Embryonic facial prominence (tissue), 1 donor: ENCODE results near the gene PHF19.

Experiments
- DNase-seq: peaks from one replicate; pipeline ENCODE4 v3.0.0-alpha.2; 2016; ENCODE audit errors: extremely low spot score

The PHF19 gene

DNA sequence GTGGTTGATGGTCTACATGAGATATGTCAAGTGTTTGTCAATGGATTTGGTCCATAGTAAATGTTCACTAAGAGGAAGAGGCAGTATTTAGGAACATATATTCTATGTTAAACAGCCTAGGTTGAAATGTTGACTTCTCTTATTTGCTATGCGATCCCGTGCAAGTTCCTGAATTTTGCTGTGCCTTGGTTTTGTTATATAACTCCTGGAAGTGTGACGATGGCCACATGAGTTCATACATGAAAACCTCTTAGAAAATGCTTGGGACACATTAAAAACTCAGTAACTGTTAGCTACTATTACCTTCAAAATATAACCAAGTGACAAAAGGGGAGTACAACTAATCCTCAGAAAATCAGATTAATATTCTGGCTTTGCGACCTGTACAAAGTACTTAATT is 61.9 kb downstream of the PHF19 start:
- DNase-seq = no peak

DNA sequence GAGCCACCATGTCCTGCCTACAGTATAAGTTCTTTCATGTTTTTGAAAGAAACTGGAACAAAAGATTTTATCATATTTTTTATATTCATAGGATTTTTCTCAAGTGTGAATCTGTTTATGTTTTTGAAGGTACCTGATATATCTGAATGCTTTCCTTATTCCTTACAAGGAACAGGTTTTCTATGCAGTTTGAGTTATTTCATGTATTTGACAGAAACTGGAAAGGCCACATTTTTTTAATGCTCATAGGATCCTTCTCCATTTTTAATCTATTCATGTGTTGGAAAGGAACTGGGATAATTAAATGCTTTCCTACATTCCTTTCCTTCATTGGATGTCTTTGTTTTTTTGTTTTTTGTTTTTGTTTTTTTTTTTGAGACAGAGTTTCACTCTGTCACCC is 68.1 kb downstream of the PHF19 start:
- no peak for DNase-seq

DNA sequence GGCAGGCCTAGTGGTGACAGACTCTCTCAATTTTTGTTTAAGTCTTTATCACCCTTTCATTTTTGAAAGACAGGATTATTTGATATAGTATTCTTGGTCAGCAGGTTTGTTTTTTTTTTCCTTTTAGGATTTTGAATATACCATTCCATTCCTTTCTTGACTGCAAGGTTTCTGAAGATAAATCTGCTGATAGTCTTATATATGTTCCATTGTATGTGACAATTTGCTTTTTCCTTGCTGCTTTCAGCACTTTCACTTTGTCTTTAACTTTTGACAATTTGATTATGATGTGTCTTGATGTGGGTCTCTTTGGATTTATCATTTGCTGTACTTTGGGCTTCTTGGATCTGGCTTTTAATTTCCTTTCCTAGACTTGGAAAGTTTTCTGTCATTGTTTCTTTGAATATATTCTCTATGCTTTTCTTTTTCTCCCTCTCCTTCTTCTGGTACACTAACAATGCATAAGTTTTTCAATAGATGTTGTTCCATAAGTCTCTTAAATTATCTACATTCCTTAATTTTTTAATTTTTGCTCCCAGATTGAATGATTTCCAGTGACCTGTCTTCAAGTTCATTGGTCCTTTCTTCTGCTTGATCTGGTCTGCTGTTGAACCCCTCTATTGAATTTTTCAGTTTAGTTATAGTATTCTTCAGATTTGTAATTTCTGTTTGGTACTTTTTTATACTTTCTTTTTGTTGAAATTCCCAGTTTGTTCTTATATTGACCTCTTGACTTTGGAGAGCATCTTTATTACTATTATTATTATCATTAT is 69.2 kb downstream of the PHF19 start:
- no peak for DNase-seq
